ENCODE measurements around the gene FHIP1B.

Gene FHIP1B

DNA sequence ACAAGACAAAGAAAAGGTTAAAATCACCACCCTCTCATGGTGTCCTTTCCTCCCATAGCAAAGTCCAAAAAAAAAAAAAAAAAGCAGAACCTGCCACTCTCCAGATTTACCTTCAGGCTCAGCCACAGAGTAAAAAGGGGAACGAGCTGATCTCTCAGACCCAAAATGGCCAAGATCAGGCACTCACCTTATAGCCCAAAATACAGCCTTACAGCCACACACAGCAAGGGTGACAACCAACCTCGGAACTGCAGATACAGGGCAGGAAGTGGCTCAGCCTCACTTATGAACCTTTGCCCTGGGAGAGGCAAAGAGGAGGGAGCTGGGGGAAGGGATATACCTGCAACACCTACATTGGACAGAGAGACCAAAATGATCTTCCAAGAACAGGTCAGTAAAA lies 4.5 kb downstream of the FHIP1B start:
- no peak for TF ChIP-seq TAF1 (IDR thresholded peaks at IDR 0.05; ENCODE audit: borderline replicate concordance, insufficient read depth, low read length)
- no peak for TF ChIP-seq POLR2AphosphoS5 (IDR thresholded peaks at IDR 0.05; ENCODE audit: low read depth, low read length)
- TF ChIP-seq, protein P1, sequence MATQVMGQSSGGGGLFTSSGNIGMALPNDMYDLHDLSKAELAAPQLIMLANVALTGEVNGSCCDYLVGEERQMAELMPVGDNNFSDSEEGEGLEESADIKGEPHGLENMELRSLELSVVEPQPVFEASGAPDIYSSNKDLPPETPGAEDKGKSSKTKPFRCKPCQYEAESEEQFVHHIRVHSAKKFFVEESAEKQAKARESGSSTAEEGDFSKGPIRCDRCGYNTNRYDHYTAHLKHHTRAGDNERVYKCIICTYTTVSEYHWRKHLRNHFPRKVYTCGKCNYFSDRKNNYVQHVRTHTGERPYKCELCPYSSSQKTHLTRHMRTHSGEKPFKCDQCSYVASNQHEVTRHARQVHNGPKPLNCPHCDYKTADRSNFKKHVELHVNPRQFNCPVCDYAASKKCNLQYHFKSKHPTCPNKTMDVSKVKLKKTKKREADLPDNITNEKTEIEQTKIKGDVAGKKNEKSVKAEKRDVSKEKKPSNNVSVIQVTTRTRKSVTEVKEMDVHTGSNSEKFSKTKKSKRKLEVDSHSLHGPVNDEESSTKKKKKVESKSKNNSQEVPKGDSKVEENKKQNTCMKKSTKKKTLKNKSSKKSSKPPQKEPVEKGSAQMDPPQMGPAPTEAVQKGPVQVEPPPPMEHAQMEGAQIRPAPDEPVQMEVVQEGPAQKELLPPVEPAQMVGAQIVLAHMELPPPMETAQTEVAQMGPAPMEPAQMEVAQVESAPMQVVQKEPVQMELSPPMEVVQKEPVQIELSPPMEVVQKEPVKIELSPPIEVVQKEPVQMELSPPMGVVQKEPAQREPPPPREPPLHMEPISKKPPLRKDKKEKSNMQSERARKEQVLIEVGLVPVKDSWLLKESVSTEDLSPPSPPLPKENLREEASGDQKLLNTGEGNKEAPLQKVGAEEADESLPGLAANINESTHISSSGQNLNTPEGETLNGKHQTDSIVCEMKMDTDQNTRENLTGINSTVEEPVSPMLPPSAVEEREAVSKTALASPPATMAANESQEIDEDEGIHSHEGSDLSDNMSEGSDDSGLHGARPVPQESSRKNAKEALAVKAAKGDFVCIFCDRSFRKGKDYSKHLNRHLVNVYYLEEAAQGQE (IDR thresholded peaks at IDR 0.05; ENCODE audit: insufficient read depth in 1 of 2, low read depth in 2 of 2, low read length in 2 of 2): no peak
- no peak for TF ChIP-seq SIN3A (IDR thresholded peaks at IDR 0.05; ENCODE audit: borderline replicate concordance, insufficient read depth, low read length)
- TF ChIP-seq FOXP2 (optimal IDR thresholded peaks at IDR 0.05; ENCODE audit: borderline replicate concordance, extremely low read depth, extremely low read length, insufficient read depth): no peak

DNA sequence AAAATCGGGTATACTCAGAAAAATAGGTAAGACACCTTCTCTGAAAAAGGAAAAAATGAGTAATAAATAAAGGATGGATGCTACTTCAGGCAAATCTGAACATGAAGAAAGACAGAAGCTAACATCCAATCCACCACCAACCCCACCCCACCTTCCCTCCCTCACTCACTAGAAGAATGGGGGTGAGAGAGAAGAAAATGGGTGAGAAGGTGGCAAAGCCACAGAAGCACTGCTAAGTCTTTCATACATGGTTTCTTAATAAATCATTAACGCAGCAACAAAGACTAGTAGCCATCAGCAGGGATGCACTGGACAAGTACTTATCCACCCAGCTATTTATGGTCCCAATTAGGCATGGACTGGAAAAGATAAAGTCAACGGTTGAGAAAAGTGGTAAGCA lies 5.9 kb downstream of the FHIP1B start:
- TF ChIP-seq FOXP2 (optimal IDR thresholded peaks at IDR 0.05; ENCODE audit: borderline replicate concordance, extremely low read depth, extremely low read length, insufficient read depth): no peak
- no peak for TF ChIP-seq SIN3A (IDR thresholded peaks at IDR 0.05; ENCODE audit: borderline replicate concordance, insufficient read depth, low read length)
- no peak for TF ChIP-seq POLR2AphosphoS5 (IDR thresholded peaks at IDR 0.05; ENCODE audit: low read depth, low read length)
- TF ChIP-seq, protein P1 (IDR thresholded peaks at IDR 0.05; ENCODE audit: insufficient read depth in 1 of 2, low read depth in 2 of 2, low read length in 2 of 2): no peak
- TF ChIP-seq TAF1 (IDR thresholded peaks at IDR 0.05; ENCODE audit: borderline replicate concordance, insufficient read depth, low read length): no peak

DNA sequence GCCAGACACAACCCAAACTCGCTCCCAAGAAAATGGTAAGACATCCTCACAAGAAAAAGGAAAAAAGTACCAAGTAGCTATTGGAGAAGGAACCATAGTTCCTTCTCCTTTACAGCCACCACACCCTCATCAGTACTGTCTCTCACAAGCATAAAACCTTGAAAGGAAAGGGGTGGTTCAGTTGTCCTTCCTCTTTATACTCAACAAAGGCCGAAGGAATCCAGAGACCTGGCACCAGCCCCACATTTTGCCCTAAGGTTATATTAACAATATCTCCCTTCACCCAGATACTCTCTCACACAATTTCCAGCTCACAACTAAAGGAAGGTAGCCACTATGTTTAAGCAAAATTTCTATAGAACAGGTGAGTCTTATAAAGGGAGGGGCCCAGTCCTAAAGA lies 8.5 kb downstream of the FHIP1B start:
- TF ChIP-seq FOXP2 (optimal IDR thresholded peaks at IDR 0.05; ENCODE audit: borderline replicate concordance, extremely low read depth, extremely low read length, insufficient read depth): no peak
- TF ChIP-seq, protein P1 (IDR thresholded peaks at IDR 0.05; ENCODE audit: insufficient read depth in 1 of 2, low read depth in 2 of 2, low read length in 2 of 2): no peak
- no peak for TF ChIP-seq SIN3A (IDR thresholded peaks at IDR 0.05; ENCODE audit: borderline replicate concordance, insufficient read depth, low read length)
- no peak for TF ChIP-seq TAF1 (IDR thresholded peaks at IDR 0.05; ENCODE audit: borderline replicate concordance, insufficient read depth, low read length)
- TF ChIP-seq POLR2AphosphoS5 (IDR thresholded peaks at IDR 0.05; ENCODE audit: low read depth, low read length): no peak

DNA sequence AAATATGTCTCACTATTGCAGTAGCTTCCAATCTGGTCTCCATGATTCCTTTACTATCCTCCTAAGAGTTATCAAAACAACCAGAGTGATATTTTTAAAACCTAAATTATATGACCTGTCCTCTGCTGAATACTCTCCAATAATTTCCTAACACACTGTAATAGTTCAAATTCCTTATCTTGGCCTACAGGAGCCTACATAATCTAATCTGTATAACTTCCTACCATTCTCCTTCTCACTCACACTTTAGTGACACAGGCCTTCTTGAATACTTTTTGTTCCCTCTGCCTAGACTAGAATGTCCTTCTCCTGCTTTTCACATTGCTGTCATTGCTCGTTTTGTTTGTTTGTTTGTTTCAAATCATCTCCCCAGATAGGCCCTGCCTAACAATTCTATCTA lies 9.4 kb downstream of the FHIP1B start:
- TF ChIP-seq FOXP2 (optimal IDR thresholded peaks at IDR 0.05; ENCODE audit: borderline replicate concordance, extremely low read depth, extremely low read length, insufficient read depth) (no peak), TAF1 (IDR thresholded peaks at IDR 0.05; ENCODE audit: borderline replicate concordance, insufficient read depth, low read length) (no peak), SIN3A (IDR thresholded peaks at IDR 0.05; ENCODE audit: borderline replicate concordance, insufficient read depth, low read length) (no peak), POLR2AphosphoS5 (IDR thresholded peaks at IDR 0.05; ENCODE audit: low read depth, low read length) (no peak)
- TF ChIP-seq, protein P1 (IDR thresholded peaks at IDR 0.05; ENCODE audit: insufficient read depth in 1 of 2, low read depth in 2 of 2, low read length in 2 of 2): no peak

DNA sequence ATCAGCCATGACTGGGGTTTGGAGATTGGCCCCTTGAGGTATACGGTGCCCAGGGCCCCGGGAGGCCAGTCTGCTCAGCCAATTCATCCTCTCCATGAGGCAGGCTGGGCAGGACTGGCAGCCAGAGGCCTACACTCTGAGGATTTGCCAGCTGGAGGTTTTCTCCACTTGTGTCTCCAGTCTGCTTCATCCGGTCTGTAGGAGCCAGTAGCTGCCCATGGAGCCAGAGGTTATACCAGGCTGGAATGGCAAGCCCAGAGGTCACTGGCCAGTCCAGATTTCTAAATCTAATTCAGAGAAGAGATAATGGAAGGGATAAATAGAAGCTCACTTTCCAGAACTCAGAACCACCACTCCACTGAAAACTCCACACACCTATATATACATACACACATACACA lies 10.0 kb downstream of the FHIP1B start:
- TF ChIP-seq SIN3A (IDR thresholded peaks at IDR 0.05; ENCODE audit: borderline replicate concordance, insufficient read depth, low read length) (no peak), FOXP2 (optimal IDR thresholded peaks at IDR 0.05; ENCODE audit: borderline replicate concordance, extremely low read depth, extremely low read length, insufficient read depth) (no peak), TAF1 (IDR thresholded peaks at IDR 0.05; ENCODE audit: borderline replicate concordance, insufficient read depth, low read length) (no peak), POLR2AphosphoS5 (IDR thresholded peaks at IDR 0.05; ENCODE audit: low read depth, low read length) (no peak)
- TF ChIP-seq, protein P1 (IDR thresholded peaks at IDR 0.05; ENCODE audit: insufficient read depth in 1 of 2, low read depth in 2 of 2, low read length in 2 of 2): no peak

All from PFSK-1 (cell line).